NCI-H345 treated with DMSO at 0.1 percent for 48 hours (cell line): ENCODE measurements around the gene FAM124B.
"Not testable (repeated sequence)": the region's sequence is repeated elsewhere in the genome, so short reads cannot be mapped to it uniquely, and the experiment has no call there.

Source experiments
- DNase-seq: peaks from one replicate; lab custom pipeline; 2025; ENCODE audit not compliant: unreplicated experiment; lab: John Stamatoyannopoulos, UW

FAM124B gene

GRCh38 chr2:224416656-224417360 lies 14.9 kb upstream of the FAM124B start:
- no peak for DNase-seq

GRCh38 chr2:224413381-224413780 lies 11.5 kb upstream of the FAM124B start:
- no peak for DNase-seq

GRCh38 chr2:224412141-224413015 lies 10.5 kb upstream of the FAM124B start:
- DNase-seq: no peak

GRCh38 chr2:224410946-224411561 lies 9.1 kb upstream of the FAM124B start:
- DNase-seq: no peak

- DNase-seq: no peak
Observed at GRCh38 chr2:224408676-224409075, 6.8 kb upstream of the FAM124B start.

- DNase-seq: no peak
Observed at GRCh38 chr2:224407241-224407701, 5.4 kb upstream of the FAM124B start.

- DNase-seq: no peak
Observed at GRCh38 chr2:224405841-224406370, 4.0 kb upstream of the FAM124B start.

GRCh38 chr2:224405412-224405811 lies 3.5 kb upstream of the FAM124B start:
- no peak for DNase-seq

- no peak for DNase-seq
Observed at GRCh38 chr2:224404796-224405195, 2.9 kb upstream of the FAM124B start.

- no peak for DNase-seq
Observed at GRCh38 chr2:224403657-224404056, 1.8 kb upstream of the FAM124B start.

- no peak for DNase-seq
Observed at GRCh38 chr2:224400886-224401632, 848 bp downstream of the FAM124B start.

GRCh38 chr2:224400174-224400810 lies 1.6 kb downstream of the FAM124B start:
- no peak for DNase-seq

GRCh38 chr2:224398289-224398688 lies 3.6 kb downstream of the FAM124B start:
- no peak for DNase-seq

GRCh38 chr2:224397100-224397499 lies 4.8 kb downstream of the FAM124B start:
- not testable (repeated sequence) for DNase-seq

GRCh38 chr2:224395620-224396390 lies 6.1 kb downstream of the FAM124B start:
- DNase-seq: no peak

GRCh38 chr2:224393157-224393872 lies 8.6 kb downstream of the FAM124B start:
- DNase-seq: no peak

GRCh38 chr2:224392545-224392944 lies 9.4 kb downstream of the FAM124B start:
- no peak for DNase-seq

- no peak for DNase-seq
Observed at GRCh38 chr2:224389317-224389716, 12.6 kb downstream of the FAM124B start.

- no peak for DNase-seq
Observed at GRCh38 chr2:224386876-224387275, 15.0 kb downstream of the FAM124B start.
